Coronary artery (tissue), 2 donors: Measurements from ENCODE around the gene CD276.
"Not testable (repeated sequence)": the region's sequence is repeated elsewhere in the genome, so short reads cannot be mapped to it uniquely, and the experiment has no call there.

Experiments used
- DNase-seq: peaks from one replicate; pipeline ENCODE4 v3.0.0-alpha.2; 2017; ENCODE audit warnings: low spot score
- H3K27ac ChIP-seq, 2 donors: fragments of 200-600 bp; sonication (generic); one replicate each; pipeline ENCODE4 v1.5.1; 2016 to 2019
- H3K4me3 ChIP-seq: fragments of 200-600 bp; sonication (generic); 2 replicates; pipeline ENCODE4 v1.5.1; 2016; ENCODE audit warnings: mild to moderate bottlenecking, moderate library complexity
- TF ChIP-seq, protein P1 (sequence below): fragments of 200-600 bp; sonication (generic); IDR thresholded peaks from one replicate; pipeline ENCODE4 v1.5.1; 2019; ENCODE audit warnings: antibody characterized with exemption

Gene CD276

DNA sequence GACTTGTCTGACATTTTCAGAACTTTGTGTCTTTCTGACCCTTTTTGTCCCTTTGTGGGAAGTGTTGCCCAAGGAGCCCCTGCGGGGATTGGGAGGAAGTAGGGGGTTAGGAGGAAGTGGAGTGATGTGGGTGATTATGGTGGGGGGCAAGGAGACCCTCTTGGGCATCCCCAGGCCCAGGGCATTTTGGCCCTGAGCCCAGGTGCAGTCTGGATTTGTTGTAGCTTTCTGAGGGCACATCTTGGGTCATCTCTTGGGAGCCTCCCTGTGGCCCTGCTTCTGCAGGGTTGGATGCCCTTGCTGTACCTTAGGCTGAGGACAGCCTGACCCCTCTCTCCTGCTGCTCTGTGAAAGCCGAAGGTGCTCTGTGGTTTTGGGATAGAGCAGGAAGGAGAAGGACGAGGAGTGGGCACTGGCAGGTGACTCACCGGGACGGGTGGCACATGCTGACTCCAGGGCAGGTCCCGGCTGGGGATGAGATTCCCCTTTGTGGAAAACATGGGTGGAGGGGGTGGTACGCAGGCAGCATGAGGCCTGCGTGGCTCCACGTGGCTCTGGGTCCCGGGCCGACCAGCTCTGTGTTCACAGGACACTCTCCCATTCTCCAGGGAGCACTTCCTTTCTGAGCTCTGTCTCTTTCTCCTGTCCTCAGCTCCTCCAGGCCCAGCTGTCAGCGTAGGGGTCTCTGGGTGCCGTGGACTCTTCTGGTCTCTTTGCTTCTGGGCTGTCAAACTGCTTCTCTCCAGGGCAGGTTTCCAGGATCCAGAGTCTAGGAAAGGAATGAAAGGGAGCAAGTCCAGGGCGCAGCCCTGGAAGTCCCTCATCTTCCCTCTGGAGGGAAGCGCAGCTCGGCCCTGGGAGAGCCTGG lies 11.8 kb downstream of the CD276 start:
- no peak for DNase-seq
- TF ChIP-seq, protein P1, sequence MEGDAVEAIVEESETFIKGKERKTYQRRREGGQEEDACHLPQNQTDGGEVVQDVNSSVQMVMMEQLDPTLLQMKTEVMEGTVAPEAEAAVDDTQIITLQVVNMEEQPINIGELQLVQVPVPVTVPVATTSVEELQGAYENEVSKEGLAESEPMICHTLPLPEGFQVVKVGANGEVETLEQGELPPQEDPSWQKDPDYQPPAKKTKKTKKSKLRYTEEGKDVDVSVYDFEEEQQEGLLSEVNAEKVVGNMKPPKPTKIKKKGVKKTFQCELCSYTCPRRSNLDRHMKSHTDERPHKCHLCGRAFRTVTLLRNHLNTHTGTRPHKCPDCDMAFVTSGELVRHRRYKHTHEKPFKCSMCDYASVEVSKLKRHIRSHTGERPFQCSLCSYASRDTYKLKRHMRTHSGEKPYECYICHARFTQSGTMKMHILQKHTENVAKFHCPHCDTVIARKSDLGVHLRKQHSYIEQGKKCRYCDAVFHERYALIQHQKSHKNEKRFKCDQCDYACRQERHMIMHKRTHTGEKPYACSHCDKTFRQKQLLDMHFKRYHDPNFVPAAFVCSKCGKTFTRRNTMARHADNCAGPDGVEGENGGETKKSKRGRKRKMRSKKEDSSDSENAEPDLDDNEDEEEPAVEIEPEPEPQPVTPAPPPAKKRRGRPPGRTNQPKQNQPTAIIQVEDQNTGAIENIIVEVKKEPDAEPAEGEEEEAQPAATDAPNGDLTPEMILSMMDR, result no peak
- no peak overlapping the region for H3K27ac ChIP-seq
- no peak overlapping the region for H3K4me3 ChIP-seq

DNA sequence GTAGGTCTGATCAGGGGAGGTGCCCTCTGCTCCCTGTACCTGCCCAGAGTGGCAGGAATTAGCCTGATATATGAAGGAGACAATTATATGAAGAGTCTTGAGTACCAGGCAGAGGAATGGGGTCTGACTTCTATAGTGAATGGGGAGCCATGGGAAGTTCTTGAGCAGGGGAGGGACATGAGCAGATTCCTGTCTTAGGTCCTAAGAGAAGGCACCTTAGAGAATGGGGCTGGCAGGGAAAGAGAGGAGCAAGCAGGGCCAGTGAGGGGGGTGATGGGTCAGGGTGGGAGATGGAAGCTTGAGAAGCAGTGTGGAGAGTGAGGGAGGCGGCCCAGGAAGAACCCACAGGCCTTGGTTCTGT lies 12.4 kb downstream of the CD276 start:
- peak overlapping the region in 1 of 2 donors; percentile 60 for H3K27ac ChIP-seq
- no peak for DNase-seq
- no peak overlapping the region for H3K4me3 ChIP-seq
- TF ChIP-seq, protein P1, result no peak

DNA sequence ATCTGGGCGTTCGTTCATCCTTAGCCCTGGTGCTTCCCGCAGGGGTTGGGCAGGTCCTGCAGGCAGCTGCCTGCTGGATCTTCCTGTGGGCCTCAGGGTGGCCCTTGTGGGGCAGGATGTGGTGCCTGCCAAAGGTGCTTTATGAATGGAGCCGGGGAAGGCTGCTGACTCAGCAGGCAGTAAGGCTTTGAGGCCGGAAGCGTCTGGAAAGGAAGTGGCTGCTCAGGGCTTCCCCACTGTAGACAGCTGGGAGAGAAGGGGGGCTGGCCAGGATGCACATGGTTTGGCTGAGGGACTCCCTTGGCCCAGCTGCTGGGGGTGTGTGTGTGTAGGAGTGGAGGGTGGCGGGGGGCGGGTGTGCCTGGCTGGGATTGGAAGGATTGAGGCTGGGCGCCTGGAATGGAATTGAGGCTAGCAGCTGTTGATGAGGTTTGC lies 12.9 kb downstream of the CD276 start:
- TF ChIP-seq, protein P1, result no peak
- peak overlapping the region in 1 of 2 donors; percentile 60 for H3K27ac ChIP-seq
- H3K4me3 ChIP-seq, result no peak overlapping the region
- no peak for DNase-seq

- H3K27ac ChIP-seq, result no peak overlapping the region
- TF ChIP-seq, protein P1, result no peak
- H3K4me3 ChIP-seq, result no peak overlapping the region
- DNase-seq, result no peak
These were observed 15.3 kb downstream of the CD276 start for GRCh38 chr15:73699249-73700040.

DNA sequence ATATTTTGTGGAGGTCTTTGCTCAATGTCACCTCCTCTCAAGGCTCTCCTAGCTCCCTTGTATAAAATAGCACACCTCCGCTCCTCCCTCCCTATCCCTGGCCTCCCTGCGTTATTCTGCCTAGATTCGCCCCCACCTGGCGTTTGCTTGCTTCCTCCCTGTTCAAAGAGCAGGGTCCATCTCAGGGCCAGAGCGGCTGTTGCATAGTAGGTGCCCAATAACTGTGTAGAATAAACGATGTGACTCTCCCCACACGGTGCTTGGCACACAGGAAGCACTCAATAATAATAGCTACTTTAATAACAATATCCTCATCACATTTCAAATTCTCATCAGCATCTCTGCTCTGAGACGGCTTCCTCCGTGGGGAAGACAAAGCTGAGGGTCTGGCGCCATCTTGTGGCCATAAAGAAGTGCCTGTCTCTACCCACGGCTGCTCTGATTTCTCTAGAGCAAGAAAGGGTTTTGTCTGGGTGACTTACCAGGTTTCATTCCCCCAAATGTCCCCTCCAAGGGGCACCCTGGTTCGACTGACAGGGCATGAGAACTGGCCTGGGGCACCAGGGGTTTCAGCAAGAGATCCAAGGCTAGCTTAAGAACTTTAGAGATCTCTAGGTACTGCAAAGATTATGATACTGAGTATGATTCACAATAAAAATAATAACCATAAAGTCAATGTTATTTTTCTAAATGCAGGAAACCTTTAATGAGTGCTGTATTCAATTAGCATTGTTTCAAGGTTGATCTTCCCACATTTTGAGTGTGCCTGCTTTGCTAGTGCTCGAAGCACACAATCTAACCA lies 16.1 kb downstream of the CD276 start:
- Histone ChIP-seq H3K4me3 (no peak overlapping the region), H3K27ac (no peak overlapping the region)
- TF ChIP-seq, protein P1, result peak; percentile 82
- no peak for DNase-seq

- not testable (repeated sequence) for H3K27ac ChIP-seq
These were observed 18.4 kb downstream of the CD276 start for GRCh38 chr15:73702311-73703239.

DNA sequence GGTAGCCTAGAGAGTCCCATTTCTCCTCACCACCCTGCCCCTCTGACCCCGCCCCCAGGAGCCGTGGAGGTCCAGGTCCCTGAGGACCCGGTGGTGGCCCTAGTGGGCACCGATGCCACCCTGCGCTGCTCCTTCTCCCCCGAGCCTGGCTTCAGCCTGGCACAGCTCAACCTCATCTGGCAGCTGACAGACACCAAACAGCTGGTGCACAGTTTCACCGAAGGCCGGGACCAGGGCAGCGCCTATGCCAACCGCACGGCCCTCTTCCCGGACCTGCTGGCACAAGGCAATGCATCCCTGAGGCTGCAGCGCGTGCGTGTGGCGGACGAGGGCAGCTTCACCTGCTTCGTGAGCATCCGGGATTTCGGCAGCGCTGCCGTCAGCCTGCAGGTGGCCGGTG lies 19.4 kb downstream of the CD276 start:
- DNase-seq, H3K4me3 ChIP-seq, H3K27ac ChIP-seq: not testable (repeated sequence)

More at GRCh38 chr15:73702311-73703239, 18.4 kb downstream of the CD276 start:
- not testable (repeated sequence) for H3K4me3 ChIP-seq, DNase-seq

GRCh38 chr15:73704142-73704868 lies 20.1 kb downstream of the CD276 start:
- not testable (repeated sequence) for DNase-seq, H3K4me3 ChIP-seq, H3K27ac ChIP-seq
